NT2/D1 (cell line): ENCODE data around the gene IGF2BP1.

Experiments
- SUZ12 ChIP-seq: IDR thresholded peaks from 2 replicates; pipeline ENCODE4 v1.6.1; 2011; ENCODE audit not compliant: insufficient read length, insufficient read depth; ENCODE audit errors: extremely low read depth
- YY1 ChIP-seq: IDR thresholded peaks from 2 replicates; pipeline ENCODE4 v1.6.1; 2011; ENCODE audit not compliant: insufficient read length, insufficient read depth

DNA sequence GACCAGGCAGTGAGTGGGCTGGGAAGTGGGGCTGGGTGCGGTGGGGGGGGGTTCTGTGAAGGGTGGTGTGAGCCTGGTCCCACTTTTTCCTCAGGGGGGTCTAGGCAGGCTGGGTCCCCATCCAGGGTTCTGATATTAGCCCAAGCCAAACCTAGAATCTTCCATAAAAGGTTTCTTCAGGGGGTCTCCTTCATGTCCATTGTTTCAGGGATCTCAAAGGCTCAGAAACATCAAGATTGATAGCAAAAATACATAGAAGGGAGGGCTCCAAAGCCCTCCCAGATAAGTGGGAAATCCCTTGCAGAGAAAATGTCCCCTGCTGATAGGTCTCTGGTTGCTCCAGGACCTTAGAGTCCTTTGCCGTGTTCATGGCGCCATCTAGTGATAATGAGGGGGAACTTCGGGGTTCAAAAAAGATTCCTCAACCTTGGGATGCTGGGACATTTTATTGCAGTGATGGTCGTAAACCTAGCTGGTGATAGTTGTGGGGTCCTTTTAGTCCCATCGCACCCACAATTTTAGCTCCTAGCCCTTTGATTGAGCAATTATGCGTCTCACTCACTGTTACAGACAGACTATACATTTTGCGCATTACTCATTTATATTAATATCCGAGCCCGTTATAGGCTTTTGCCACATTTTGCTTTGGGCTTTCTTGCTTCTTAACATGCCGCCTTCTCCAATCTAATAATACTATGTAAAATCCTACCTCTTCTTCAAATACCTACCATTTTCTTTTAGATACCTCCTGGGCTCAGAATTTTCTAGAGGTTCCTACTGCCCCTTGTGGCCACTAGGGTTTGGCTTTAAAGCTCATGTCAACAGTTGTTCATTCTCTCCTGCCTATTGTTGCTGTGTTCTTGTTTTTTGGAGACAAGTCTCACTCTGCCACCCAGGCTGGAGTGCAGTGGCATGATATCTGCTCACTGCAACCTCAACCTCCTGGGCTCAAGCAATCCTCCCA, 35.1 kb downstream of the IGF2BP1 start:
- TF ChIP-seq SUZ12 (no peak), YY1 (no peak)
